ENCODE data around the gene AK4.
"Not testable (repeated sequence)": the region's sequence is repeated elsewhere in the genome, so short reads cannot be mapped to it uniquely, and the experiment has no call there.

The AK4 gene

GRCh38 chr1:65230731-65231481 is 82.9 kb downstream of the AK4 start:
- TF ChIP-seq CTCF (IDR thresholded peaks at IDR 0.05; ENCODE audit: low read depth, low read length) = no peak
- DNase-seq (ENCODE audit: extremely low read depth, low read depth) = no peak

- TF ChIP-seq CTCF (IDR thresholded peaks at IDR 0.05; ENCODE audit: low read depth, low read length) = no peak
- no peak for DNase-seq (ENCODE audit: extremely low read depth, low read depth)
Observed at GRCh38 chr1:65231718-65232330, 83.8 kb downstream of the AK4 start.

GRCh38 chr1:65232461-65232990 is 84.5 kb downstream of the AK4 start:
- DNase-seq (ENCODE audit: extremely low read depth, low read depth) = no peak
- no peak for TF ChIP-seq CTCF (IDR thresholded peaks at IDR 0.05; ENCODE audit: low read depth, low read length)

- DNase-seq (ENCODE audit: extremely low read depth, low read depth) = no peak
- no peak for TF ChIP-seq CTCF (IDR thresholded peaks at IDR 0.05; ENCODE audit: low read depth, low read length)
Observed at GRCh38 chr1:65233782-65234181, 85.8 kb downstream of the AK4 start.

GRCh38 chr1:65235867-65236805 is 88.1 kb downstream of the AK4 start:
- peak; percentile 48 for TF ChIP-seq CTCF (IDR thresholded peaks at IDR 0.05; ENCODE audit: low read depth, low read length)
- DNase-seq (ENCODE audit: extremely low read depth, low read depth) = peak; percentile 34

- DNase-seq (ENCODE audit: extremely low read depth, low read depth) = not testable (repeated sequence)
Observed at GRCh38 chr1:65237088-65237487, 89.1 kb downstream of the AK4 start.

- DNase-seq (ENCODE audit: extremely low read depth, low read depth) = no peak
- TF ChIP-seq CTCF (IDR thresholded peaks at IDR 0.05; ENCODE audit: low read depth, low read length) = no peak
Observed at GRCh38 chr1:65237503-65237902, 89.5 kb downstream of the AK4 start.

Data from AG09319 (cell line).